Duodenal mucosa (tissue), 2 donors: ENCODE data around the gene KBTBD7.

Experiments used
- H3K27ac ChIP-seq: one replicate; pipeline ENCODE4 v1.7.0; 2013; ENCODE audit warnings: low read depth, low read length
- H3K27me3 ChIP-seq, 2 donors: one replicate each; pipeline ENCODE4 v1.7.0; 2013; ENCODE audit warnings: low read length in 2 of 2, control low read depth in 1 of 2; ENCODE audit not compliant: insufficient read depth in 2 of 2, control insufficient read depth in 1 of 2
- H3K36me3 ChIP-seq, 2 donors: one replicate each; pipeline ENCODE4 v1.7.0; 2013; ENCODE audit warnings: low read length in 2 of 2, control low read depth in 1 of 2; ENCODE audit not compliant: insufficient read depth in 2 of 2, control insufficient read depth in 1 of 2
- H3K4me1 ChIP-seq, 2 donors: one replicate each; pipeline ENCODE4 v1.7.0; 2013; ENCODE audit warnings: low read length in 2 of 2, control low read depth in 1 of 2; ENCODE audit not compliant: insufficient read depth in 2 of 2, control insufficient read depth in 1 of 2
- H3K4me3 ChIP-seq, 2 donors: one replicate each; pipeline ENCODE4 v1.7.0; 2013; ENCODE audit warnings: low read length in 2 of 2, low read depth in 1 of 2
- H3K9ac ChIP-seq, 2 donors: one replicate each; pipeline ENCODE4 v1.7.0; 2013; ENCODE audit warnings: low read length in 2 of 2, low read depth in 1 of 2
- H3K9me3 ChIP-seq, 2 donors: one replicate each; pipeline ENCODE4 v1.7.0; 2013; ENCODE audit warnings: low read length in 2 of 2, control low read depth in 1 of 2; ENCODE audit not compliant: control insufficient read depth in 1 of 2

KBTBD7 gene

GRCh38 chr13:41162151-41162550, 32.2 kb downstream of the KBTBD7 start:
- H3K27me3 ChIP-seq: no peaks in the 10 kb centered on the region
- no peaks in the 10 kb centered on the region for H3K36me3 ChIP-seq
- no peaks in the 10 kb centered on the region for H3K9me3 ChIP-seq
- no peaks in the 10 kb centered on the region for H3K4me1 ChIP-seq
- no peak overlapping the region for H3K9ac ChIP-seq
- no peak overlapping the region for H3K4me3 ChIP-seq
- no peak overlapping the region for H3K27ac ChIP-seq

GRCh38 chr13:41159174-41159573, 35.2 kb downstream of the KBTBD7 start:
- Histone ChIP-seq H3K4me1 (no peaks in the 10 kb centered on the region), H3K27ac (no peak overlapping the region), H3K27me3 (no peaks in the 10 kb centered on the region), H3K4me3 (no peak overlapping the region), H3K36me3 (no peaks in the 10 kb centered on the region), H3K9me3 (no peaks in the 10 kb centered on the region), H3K9ac (no peak overlapping the region)

- no peak overlapping the region for H3K4me3 ChIP-seq
- no peaks in the 10 kb centered on the region for H3K4me1 ChIP-seq
- peaks cover 4 to 6% of the 10 kb centered on the region in 2 donors for H3K9me3 ChIP-seq
- no peaks in the 10 kb centered on the region for H3K36me3 ChIP-seq
- no peaks in the 10 kb centered on the region for H3K27me3 ChIP-seq
- H3K27ac ChIP-seq: no peak overlapping the region
- H3K9ac ChIP-seq: no peak overlapping the region
Measured at GRCh38 chr13:41157048-41157717, 37.2 kb downstream of the KBTBD7 start.

GRCh38 chr13:41156620-41157019, 37.7 kb downstream of the KBTBD7 start:
- H3K4me3 ChIP-seq: no peak overlapping the region
- H3K4me1 ChIP-seq: no peaks in the 10 kb centered on the region
- peaks cover 6 to 12% of the 10 kb centered on the region in 2 donors for H3K9me3 ChIP-seq
- no peaks in the 10 kb centered on the region for H3K36me3 ChIP-seq
- H3K27ac ChIP-seq: no peak overlapping the region
- H3K27me3 ChIP-seq: no peaks in the 10 kb centered on the region
- no peak overlapping the region for H3K9ac ChIP-seq

- no peak overlapping the region for H3K9ac ChIP-seq
- no peak overlapping the region for H3K4me3 ChIP-seq
- H3K9me3 ChIP-seq: peaks cover 21 to 36% of the 10 kb centered on the region in 2 donors
Measured at GRCh38 chr13:41154042-41154441, 40.3 kb downstream of the KBTBD7 start.

GRCh38 chr13:41152005-41152404, 42.4 kb downstream of the KBTBD7 start:
- no peak overlapping the region for H3K4me3 ChIP-seq
- no peaks in the 10 kb centered on the region for H3K27me3 ChIP-seq
- H3K36me3 ChIP-seq: no peaks in the 10 kb centered on the region
- H3K9me3 ChIP-seq: peaks cover 36 to 47% of the 10 kb centered on the region in 2 donors
- H3K9ac ChIP-seq: no peak overlapping the region
- H3K27ac ChIP-seq: no peak overlapping the region
- no peaks in the 10 kb centered on the region for H3K4me1 ChIP-seq

More at GRCh38 chr13:41154042-41154441, 40.3 kb downstream of the KBTBD7 start:
- no peaks in the 10 kb centered on the region for H3K36me3 ChIP-seq
- no peaks in the 10 kb centered on the region for H3K4me1 ChIP-seq
- H3K27ac ChIP-seq: no peak overlapping the region
- no peaks in the 10 kb centered on the region for H3K27me3 ChIP-seq

GRCh38 chr13:41150058-41150457, 44.3 kb downstream of the KBTBD7 start:
- no peaks in the 10 kb centered on the region for H3K36me3 ChIP-seq
- peaks cover 36 to 52% of the 10 kb centered on the region in 2 donors for H3K9me3 ChIP-seq

GRCh38 chr13:41148419-41149283, 45.7 kb downstream of the KBTBD7 start:
- H3K27ac ChIP-seq: no peak overlapping the region
- peaks cover 36 to 52% of the 10 kb centered on the region in 2 donors for H3K9me3 ChIP-seq

More at GRCh38 chr13:41150058-41150457, 44.3 kb downstream of the KBTBD7 start:
- no peaks in the 10 kb centered on the region for H3K4me1 ChIP-seq
- no peaks in the 10 kb centered on the region for H3K27me3 ChIP-seq
- no peak overlapping the region for H3K9ac ChIP-seq
- no peak overlapping the region for H3K27ac ChIP-seq
- H3K4me3 ChIP-seq: no peak overlapping the region

GRCh38 chr13:41145136-41145908, 49.0 kb downstream of the KBTBD7 start:
- Histone ChIP-seq H3K4me3 (no peak overlapping the region), H3K27ac (no peak overlapping the region), H3K27me3 (no peaks in the 10 kb centered on the region), H3K36me3 (no peaks in the 10 kb centered on the region), H3K4me1 (no peaks in the 10 kb centered on the region), H3K9me3 (peaks cover 27 to 28% of the 10 kb centered on the region in 2 donors), H3K9ac (no peak overlapping the region)

More at GRCh38 chr13:41148419-41149283, 45.7 kb downstream of the KBTBD7 start:
- no peak overlapping the region for H3K4me3 ChIP-seq
- H3K4me1 ChIP-seq: no peaks in the 10 kb centered on the region
- no peaks in the 10 kb centered on the region for H3K27me3 ChIP-seq
- H3K36me3 ChIP-seq: no peaks in the 10 kb centered on the region
- no peak overlapping the region for H3K9ac ChIP-seq
